Measurements from ENCODE around the gene SMLR1.
"Not testable (repeated sequence)": the region's sequence is repeated elsewhere in the genome, so short reads cannot be mapped to it uniquely, and the experiment has no call there.

SMLR1 gene

DNA sequence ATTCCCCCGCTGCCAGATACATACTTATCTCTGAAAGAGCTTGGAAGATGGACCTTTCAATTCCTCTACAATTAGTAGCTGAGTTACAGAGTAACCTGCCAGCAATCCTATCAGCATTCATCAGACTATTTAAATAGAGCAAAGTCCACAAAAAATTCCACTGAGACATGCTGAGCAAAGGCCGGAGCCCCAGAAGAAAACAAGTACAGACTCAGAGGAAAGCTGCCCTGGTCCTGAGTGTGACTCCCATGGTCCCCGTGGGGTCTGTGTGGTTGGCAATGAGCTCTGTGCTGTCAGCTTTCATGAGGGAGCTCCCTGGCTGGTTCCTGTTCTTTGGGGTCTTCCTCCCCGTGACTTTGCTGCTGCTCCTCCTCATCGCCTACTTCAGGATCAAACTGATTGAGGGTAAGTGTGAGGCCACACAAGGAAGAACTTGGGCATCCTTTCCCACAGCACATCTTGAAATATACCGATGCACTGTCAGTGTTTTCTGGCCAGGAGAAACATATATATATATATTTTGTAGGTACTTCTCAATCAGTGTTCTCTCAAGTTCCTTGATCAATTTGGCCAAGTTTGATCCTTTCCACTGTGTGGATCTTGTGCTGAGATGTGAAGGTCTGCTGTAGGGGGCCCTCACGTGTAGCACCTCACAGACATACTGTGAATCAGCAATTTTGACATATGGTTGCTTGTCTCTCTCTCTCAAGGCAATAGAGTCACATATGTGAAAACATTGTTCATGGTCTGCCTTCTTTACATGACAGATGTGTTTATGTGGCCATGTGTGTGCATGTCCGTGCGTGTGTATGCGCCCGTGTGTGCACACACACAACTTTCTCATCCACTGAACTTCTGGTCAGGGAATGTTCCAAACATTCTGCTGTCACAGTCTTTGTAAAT is at the start of gene SMLR1:
Gene SMLR1 (plus strand): TSS at position 160 of the 903 bp plus-strand sequence. CDS start 8 bp downstream, at position 168.
- DNase-seq = no peak

- DNase-seq = no peak
These were observed 48.1 kb upstream of the SMLR1 start for GRCh38 chr6:130778946-130779657.

GRCh38 chr6:130779658-130780033 is 47.6 kb upstream of the SMLR1 start:
- no peak for DNase-seq

DNA sequence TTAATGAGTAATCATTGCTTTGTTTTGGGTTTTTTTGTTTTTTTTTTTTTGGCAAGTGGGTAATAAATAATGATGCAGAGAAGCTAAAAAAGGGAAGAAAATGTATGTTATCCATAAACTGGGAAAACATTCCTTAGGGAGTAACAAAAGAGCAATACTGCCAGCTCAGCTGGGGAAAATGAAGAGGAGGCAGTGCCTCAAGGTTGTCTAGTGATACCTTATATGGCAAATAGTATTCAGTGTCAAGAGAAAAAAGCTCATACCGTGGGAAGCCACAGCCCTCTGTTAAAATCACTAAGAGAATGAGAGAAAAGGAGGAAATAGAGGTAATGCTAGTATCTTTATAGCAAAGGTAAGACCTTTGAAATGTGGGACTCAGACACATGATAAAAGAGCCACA is 47.1 kb upstream of the SMLR1 start:
- DNase-seq = no peak

DNA sequence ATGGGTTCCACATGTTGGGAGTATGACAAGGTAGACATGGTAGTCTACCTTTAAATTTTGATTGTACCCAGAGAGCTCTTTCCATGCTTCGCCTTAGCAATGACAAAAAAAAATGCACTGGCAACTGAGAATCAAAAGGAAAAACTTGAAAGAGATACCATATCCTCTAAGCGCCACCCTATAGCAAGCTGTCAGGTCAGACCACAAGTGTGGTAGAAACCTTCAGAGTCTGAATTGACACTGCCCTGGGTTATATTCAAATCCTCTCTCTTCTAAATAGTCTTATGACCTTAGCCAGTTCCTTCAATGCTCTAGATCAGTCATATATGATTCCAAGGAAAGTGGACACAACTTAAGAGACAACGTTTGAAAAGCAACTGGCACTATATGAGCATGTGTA is 45.6 kb upstream of the SMLR1 start:
- no peak for DNase-seq

GRCh38 chr6:130783416-130784107 is 43.6 kb upstream of the SMLR1 start:
- no peak for DNase-seq

GRCh38 chr6:130787726-130788500 is 39.3 kb upstream of the SMLR1 start:
- DNase-seq = no peak

- DNase-seq = no peak
These were observed 38.3 kb upstream of the SMLR1 start for GRCh38 chr6:130788954-130789353.

- no peak for DNase-seq
These were observed 33.1 kb upstream of the SMLR1 start for GRCh38 chr6:130794010-130794697.

DNA sequence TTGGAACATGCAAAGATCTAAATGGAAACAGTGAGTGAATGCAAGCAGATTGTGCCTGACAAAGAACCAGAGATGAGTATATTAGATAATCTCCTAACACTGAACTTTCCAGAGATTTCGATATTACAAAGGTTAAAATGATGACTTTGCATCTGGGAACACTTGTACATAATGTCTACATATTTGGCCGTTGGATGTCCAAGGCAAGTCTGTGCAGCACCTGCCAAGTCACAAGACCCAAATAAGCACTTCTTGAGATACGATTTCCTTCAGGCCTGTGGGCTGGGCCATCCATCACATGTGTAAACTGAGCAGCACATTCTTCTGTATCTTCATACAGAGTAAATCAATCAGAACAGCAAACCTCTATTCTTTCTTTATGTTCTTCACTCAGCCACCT is 32.5 kb upstream of the SMLR1 start:
- no peak for DNase-seq

DNA sequence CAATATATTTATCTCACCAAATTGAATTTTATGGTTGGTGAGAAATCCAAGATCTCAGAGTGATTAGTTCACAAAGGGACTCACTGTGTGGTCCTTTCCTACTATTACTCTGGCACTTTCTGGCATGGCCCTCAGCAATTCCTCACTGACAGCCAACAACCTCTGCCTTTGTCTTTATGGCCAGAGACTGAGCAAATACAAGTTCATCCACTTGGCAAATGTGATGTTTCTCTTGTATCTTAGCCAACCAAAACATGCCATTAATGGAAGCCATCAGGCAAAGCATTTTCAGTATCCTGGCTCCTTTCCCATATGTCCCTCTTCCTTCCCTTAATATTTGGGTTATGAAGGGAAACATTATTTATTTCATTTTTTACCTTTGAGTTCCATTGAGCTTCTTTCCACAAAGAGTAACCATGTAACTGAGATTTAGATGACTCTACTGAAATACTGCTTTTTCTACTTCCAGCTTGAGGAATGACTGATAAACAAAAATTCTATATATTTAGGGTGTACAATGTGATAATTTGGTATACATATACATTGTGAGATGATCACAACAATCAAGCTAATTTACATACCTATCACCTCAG is 30.8 kb upstream of the SMLR1 start:
- no peak for DNase-seq

DNA sequence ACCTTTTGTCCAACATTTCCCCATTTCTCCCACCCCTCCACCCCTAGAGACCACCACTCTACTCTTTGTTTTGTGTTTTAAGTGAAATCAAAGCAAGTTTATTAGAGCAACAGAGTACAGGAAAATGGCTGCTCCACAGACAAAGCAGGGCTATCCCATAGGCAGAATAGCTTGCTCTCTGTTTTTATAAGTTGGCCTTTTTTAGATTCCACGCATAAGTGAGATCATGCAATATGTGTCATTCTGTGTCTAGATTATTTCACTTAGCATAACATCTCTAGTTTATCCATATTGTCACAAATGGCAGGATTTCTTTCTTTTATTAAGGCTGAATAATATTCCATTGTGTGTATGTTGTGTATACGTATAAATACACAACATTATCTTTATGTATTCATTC is 30.1 kb upstream of the SMLR1 start:
- no peak for DNase-seq

- DNase-seq = not testable (repeated sequence)
These were observed 25.8 kb upstream of the SMLR1 start for GRCh38 chr6:130801368-130801767.

DNA sequence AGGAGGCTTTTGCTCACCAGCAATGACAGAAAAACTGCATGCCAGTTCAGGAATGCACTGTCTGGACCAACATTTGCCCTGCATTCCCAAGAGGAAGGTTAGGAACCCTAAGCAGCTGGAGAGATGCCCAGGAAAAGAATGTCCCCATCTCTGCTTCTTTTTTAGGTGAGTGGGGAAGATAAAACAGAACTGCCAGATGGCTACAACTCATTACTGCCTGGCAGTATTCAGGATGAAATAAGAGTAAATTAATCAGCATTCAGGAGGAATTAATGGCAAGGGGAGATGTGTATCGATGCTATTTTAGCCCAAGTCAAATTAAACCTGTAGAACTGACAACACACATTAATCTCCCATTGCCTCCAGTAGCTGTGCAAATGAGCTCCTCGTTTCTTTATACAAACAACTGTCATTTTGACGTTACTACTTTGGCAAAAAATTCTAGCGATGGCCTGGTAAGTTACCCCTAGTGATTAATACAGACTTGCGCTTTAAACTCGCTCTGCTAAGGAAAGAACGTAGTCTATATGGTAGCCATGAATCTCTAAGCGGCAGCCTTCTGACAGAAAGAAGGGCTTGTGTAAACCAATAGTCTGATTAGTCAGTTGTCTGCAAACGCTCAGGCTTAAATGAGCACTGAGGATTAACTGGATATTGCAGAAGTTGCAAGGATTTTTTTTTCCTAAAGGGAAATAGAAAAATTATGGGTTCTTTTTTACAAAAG is 16.7 kb upstream of the SMLR1 start:
- no peak for DNase-seq

DNA sequence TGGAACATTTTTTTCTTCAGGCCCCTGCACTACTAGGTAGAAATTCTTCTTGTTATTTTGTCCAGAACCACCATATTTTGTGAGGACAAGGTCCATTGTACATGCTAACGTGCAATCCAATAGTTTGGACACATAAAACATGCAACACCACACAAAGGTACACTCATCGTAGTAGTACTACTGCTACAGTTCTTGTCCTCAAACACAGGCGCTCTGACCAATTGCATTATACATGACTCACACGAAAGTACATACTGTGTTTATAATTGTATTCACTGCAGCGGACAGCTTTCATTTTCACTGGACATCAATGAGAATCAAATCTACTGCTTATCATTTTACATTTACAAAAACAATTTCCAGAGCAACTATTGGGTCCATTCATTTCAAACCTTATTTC is 15.3 kb upstream of the SMLR1 start:
- DNase-seq = no peak

DNA sequence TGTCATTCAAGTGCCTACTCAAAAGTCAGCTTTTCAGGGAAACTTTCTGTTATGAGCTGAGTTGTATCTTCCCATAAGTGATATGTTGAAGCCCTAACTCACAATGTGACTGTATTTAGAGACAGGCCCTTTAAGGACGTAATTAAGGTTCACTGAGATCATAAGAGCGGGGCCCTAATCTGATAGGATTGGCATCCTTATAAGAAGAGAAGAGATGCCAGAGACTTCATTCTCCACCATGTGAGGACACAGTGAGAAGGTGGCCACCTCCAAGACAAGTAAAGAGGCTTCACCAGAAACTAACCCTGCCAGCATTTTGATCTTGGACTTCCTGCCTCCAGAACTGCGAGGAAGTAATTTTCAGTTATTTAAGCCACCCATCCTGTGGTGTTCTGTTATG is 12.7 kb upstream of the SMLR1 start:
- no peak for DNase-seq

DNA sequence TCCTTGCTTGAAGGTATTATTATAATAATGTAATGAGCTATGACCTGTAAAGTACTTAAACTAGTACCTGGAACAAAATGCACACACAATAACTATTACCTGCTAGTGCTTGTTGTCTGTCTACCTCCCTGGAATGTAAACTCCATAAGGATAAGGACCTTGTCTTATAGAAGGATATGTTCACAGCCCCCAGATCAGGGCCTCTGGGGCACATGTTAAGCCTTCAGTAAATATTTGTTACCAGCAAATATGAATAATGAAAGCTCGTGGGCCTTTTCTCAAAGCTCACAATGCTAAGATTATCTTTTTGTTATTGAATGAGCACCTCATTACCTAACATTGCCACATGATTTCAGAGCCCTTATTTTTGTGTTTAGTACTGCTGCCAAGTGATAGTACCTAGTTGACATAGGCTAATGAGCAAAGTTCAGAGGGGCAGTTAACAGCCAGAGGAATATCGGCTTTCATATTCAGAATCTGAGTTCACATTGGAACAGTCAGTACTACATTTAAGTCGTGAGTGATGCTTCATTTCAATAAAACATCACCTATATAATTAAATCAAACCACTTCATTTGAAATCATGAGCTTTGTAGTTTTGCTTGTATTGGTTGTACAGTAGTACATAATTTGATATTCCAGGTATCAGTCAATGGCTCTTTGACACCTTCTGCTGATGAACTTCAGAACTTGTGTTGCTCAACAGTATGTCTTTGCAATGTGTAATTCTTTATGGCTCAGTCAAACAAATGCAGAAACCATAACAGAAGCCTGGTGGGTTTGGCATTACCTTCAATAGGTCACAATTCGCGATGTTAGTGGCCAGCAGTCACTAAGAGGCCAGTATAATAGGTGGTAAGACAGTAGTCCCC is 11.8 kb upstream of the SMLR1 start:
- DNase-seq = no peak

DNA sequence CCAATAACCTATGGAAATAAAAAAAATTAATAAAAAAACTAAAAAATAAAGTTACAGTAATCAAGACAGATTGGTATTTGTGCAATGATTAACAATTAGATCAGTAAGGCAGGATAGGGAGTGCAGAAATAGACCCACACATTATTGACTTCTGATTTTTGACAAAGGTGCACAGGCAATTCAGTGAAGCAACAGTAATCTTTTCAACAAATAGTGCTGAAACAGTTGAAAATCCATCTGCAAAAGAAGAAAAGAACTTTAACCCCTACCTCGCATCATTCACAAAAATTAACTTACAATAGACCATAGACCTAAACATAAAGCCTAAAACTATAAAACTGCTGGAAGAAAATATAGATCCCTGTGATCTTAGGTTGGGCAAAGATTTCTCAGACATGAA is 4.5 kb upstream of the SMLR1 start:
- no peak for DNase-seq

DNA sequence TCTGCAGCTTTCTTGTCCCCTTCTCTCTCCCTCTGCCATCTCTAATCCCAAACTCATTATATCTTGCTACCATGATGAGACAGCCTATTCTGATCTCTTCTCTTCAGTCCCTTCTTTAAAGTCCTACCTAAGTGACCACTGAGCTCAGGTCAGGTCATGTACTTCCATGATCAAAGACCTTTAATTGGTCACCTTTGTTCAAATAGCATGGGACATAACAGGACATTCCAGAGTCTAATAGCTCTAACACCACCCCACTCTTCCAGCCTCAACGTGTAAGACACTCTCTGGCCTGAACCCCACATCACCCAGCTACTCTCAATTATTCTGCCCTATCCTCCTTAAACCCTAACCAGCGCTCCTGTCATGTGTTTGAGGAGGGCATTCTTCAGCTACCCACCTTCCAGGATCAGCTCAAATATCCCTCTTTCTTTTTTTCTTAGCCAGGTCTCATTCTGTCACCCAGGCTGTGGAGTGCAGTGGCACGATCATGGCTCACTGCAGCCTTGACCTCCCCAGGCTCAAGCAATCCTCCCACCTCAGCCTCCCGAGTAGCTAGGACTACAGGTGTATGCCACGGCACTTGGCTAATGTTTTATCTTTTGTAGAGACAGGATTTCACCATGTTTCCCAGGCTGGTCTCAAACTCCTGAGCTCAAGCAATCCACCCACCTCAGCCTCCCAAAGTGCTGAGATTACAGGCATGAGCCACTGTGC is 2.1 kb upstream of the SMLR1 start:
- DNase-seq = no peak
